SK-N-SH (cell line): ENCODE measurements around the gene KIF18B. TPM values are rescaled to one million over a fixed set of nuclear protein-coding genes. Genes with fewer than 3 reads are reported as not detected.
A peak's percentile ranks its signal among the peaks of the same experiment; 100 is the strongest.

Source experiments
- CTCF ChIA-PET: fragments of 300-600, 350-600 bp; formaldehyde crosslinking; extraction: SDS; loops from one replicate; lab custom pipeline; 2021; lab: Yijun Ruan, JAX
- POLR2A ChIA-PET: fragments of 350-600 bp; sonication (Branson Sonifier 250); formaldehyde crosslinking; extraction: SDS; loops from one replicate; lab custom pipeline; 2020; ENCODE audit warnings: antibody characterized with exemption, inconsistent platforms; lab: Yijun Ruan, JAX
- DNase-seq: peaks from one replicate; pipeline ENCODE4 v3.0.0; 2012
- H2AFZ ChIP-seq: fragments of 200-600 bp; sonication (generic); 2 replicates; pipeline ENCODE4 v1.8.1; 2016; ENCODE audit warnings: antibody characterized with exemption, mild to moderate bottlenecking, low read depth
- H3F3A ChIP-seq: fragments of 200-600 bp; sonication (generic); replicated peaks from 2 replicates; pipeline ENCODE3; 2016; ENCODE audit warnings: antibody characterized with exemption, mild to moderate bottlenecking; ENCODE audit not compliant: insufficient read depth
- H3K27ac ChIP-seq, 2 experiments: fragments of 200-500 bp in 1 of 2; fragments of 200-600 bp in 1 of 2; sonication (Bioruptor generic) in 1 of 2; sonication (generic), shearing (Covaris generic) in 1 of 2; 2 replicates each; pipeline versions ENCODE4 v1.5.1 to v1.6.1; 2014 to 2016; ENCODE audit warnings: low read depth in 2 of 2, inconsistent platforms in 1 of 2, low read length in 1 of 2, mild to moderate bottlenecking in 1 of 2, mixed read lengths in 1 of 2
- H3K27me3 ChIP-seq: fragments of 200-600 bp; sonication (generic), shearing (Covaris generic); 2 replicates; pipeline ENCODE4 v1.6.1; 2016; ENCODE audit warnings: mixed run types; ENCODE audit not compliant: insufficient read depth
- H3K36me3 ChIP-seq, 2 experiments: fragments of 200-500 bp in 1 of 2; fragments of 200-600 bp in 1 of 2; sonication (Bioruptor generic) in 1 of 2; sonication (generic) in 1 of 2; replicated peaks in 1 of 2; 2 replicates each; pipeline versions ENCODE3 to v1.5.1; 2014 to 2016; ENCODE audit warnings: low read length in 1 of 2, mild to moderate bottlenecking in 1 of 2; ENCODE audit not compliant: insufficient read depth in 2 of 2, control insufficient read depth in 1 of 2
- H3K4me1 ChIP-seq, 2 experiments: fragments of 200-500 bp in 1 of 2; fragments of 200-600 bp in 1 of 2; sonication (Bioruptor generic) in 1 of 2; sonication (generic), shearing (Covaris generic) in 1 of 2; 2 replicates each; pipeline versions ENCODE4 v1.5.1 to v1.6.1; 2014 to 2016; ENCODE audit warnings: low read depth in 1 of 2, low read length in 1 of 2, mixed run types in 1 of 2; ENCODE audit not compliant: insufficient read depth in 2 of 2, control insufficient read depth in 1 of 2
- H3K4me2 ChIP-seq: fragments of 200-600 bp; sonication (generic), shearing (Covaris generic); 2 replicates; pipeline ENCODE4 v1.6.1; 2017; ENCODE audit warnings: mixed run types
- H3K4me3 ChIP-seq, 2 experiments: fragments of 200-500 bp in 1 of 2; fragments of 200-600 bp in 1 of 2; sonication (Bioruptor generic) in 1 of 2; sonication (generic), shearing (Covaris generic) in 1 of 2; 2 replicates each; pipeline versions ENCODE4 v1.5.1 to v1.8.1; 2014 to 2016; ENCODE audit warnings: low read depth in 2 of 2, inconsistent platforms in 1 of 2, low read length in 1 of 2, mild to moderate bottlenecking in 1 of 2, mixed read lengths in 1 of 2, moderate library complexity in 1 of 2
- H3K79me2 ChIP-seq: fragments of 200-600 bp; sonication (generic); 2 replicates; pipeline ENCODE4 v1.8.1; 2017; ENCODE audit warnings: mild to moderate bottlenecking; ENCODE audit not compliant: insufficient read depth
- H3K9ac ChIP-seq: fragments of 200-600 bp; sonication (generic); 2 replicates; pipeline ENCODE4 v1.6.1; 2017; ENCODE audit warnings: mixed run types
- H3K9me2 ChIP-seq: fragments of 200-600 bp; sonication (generic); 2 replicates; pipeline ENCODE4 v1.6.1; 2017; ENCODE audit warnings: mixed run types
- H3K9me3 ChIP-seq: fragments of 200-600 bp; sonication (generic); 2 replicates; pipeline ENCODE4 v1.6.1; 2017; ENCODE audit warnings: mixed run types, mild to moderate bottlenecking, moderate library complexity
- H4K20me1 ChIP-seq: fragments of 200-600 bp; sonication (generic); 2 replicates; pipeline ENCODE4 v1.6.1; 2017; ENCODE audit warnings: mild to moderate bottlenecking, mixed run types; ENCODE audit not compliant: insufficient read depth
- CHD2 ChIP-seq: fragments of 150-350 bp; IDR thresholded peaks from 2 replicates; pipeline ENCODE4 v1.6.1; 2018; ENCODE audit warnings: low read length; ENCODE audit not compliant: partially characterized antibody
- CTCF ChIP-seq: fragments of 200-600 bp; sonication (generic); IDR thresholded peaks from 2 replicates; pipeline ENCODE4 v1.6.1; 2017; ENCODE audit warnings: antibody characterized with exemption, mild to moderate bottlenecking, moderate library complexity
- EP300 ChIP-seq, 2 experiments: IDR thresholded peaks; 2 replicates each; pipeline versions ENCODE4 v1.4.0 to v1.6.1; 2012; ENCODE audit warnings: borderline replicate concordance in 1 of 2, low read depth in 1 of 2, low read length in 1 of 2
- EZH2phosphoT487 ChIP-seq: fragments of 200-600 bp; sonication (generic); IDR thresholded peaks from 2 replicates; pipeline ENCODE4 v1.6.1; 2017; ENCODE audit warnings: low read depth, mixed run types, mild to moderate bottlenecking, antibody characterized with exemption, moderate library complexity, borderline replicate concordance
- FOXJ3 ChIP-seq: sonication (generic); formaldehyde crosslinking; IDR thresholded peaks from 2 replicates; pipeline ENCODE4 v1.5.1; 2020; ENCODE audit warnings: mild to moderate bottlenecking, missing genetic modification reagents
- FOXM1 ChIP-seq: IDR thresholded peaks from 2 replicates; pipeline ENCODE4 v1.4.0; 2012; ENCODE audit warnings: low read depth, mild to moderate bottlenecking
- IRF3 ChIP-seq: fragments of 150-350 bp; IDR thresholded peaks from 2 replicates; pipeline ENCODE4 v1.6.1; 2016; ENCODE audit warnings: mild to moderate bottlenecking, low read depth, low read length
- JUND ChIP-seq: IDR thresholded peaks from 2 replicates; pipeline ENCODE4 v1.4.0; 2012
- MAX ChIP-seq: IDR thresholded peaks from 2 replicates; pipeline ENCODE4 v1.4.0; 2012; ENCODE audit warnings: low read depth
- MXI1 ChIP-seq: IDR thresholded peaks from 2 replicates; pipeline ENCODE4 v1.6.1; 2012; ENCODE audit warnings: mild to moderate bottlenecking, low read depth, low read length, improper control_type of control experiment
- NFIC ChIP-seq: IDR thresholded peaks from 2 replicates; pipeline ENCODE4 v1.4.0; 2012; ENCODE audit warnings: borderline replicate concordance
- PBX3 ChIP-seq: IDR thresholded peaks from 2 replicates; pipeline ENCODE4; 2012
- POLR2AphosphoS5 ChIP-seq: IDR thresholded peaks from 2 replicates; pipeline ENCODE4 v1.6.1; 2012; ENCODE audit warnings: low read depth, low read length
- RAD21 ChIP-seq: IDR thresholded peaks from 2 replicates; pipeline ENCODE4 v1.6.1; 2012; ENCODE audit warnings: mild to moderate bottlenecking, low read length
- RCOR1 ChIP-seq: fragments of 150-350 bp; IDR thresholded peaks from 2 replicates; pipeline ENCODE4 v1.6.1; 2017; ENCODE audit warnings: antibody characterized with exemption, low read length
- RFX5 ChIP-seq: IDR thresholded peaks from 2 replicates; pipeline ENCODE4 v1.6.1; 2012; ENCODE audit warnings: mild to moderate bottlenecking, improper control_type of control experiment, low read length
- SIN3A ChIP-seq: IDR thresholded peaks from 2 replicates; pipeline ENCODE4 v1.6.1; 2012; ENCODE audit warnings: low read depth, mild to moderate bottlenecking, low read length, moderate library complexity, borderline replicate concordance
- SMC3 ChIP-seq: IDR thresholded peaks from 2 replicates; pipeline ENCODE4 v1.6.1; 2012; ENCODE audit warnings: low read depth, low read length, improper control_type of control experiment
- TAF1 ChIP-seq: IDR thresholded peaks from 2 replicates; pipeline ENCODE4 v1.6.1; 2012; ENCODE audit warnings: low read depth, mild to moderate bottlenecking, low read length, moderate library complexity, borderline replicate concordance
- TCF12 ChIP-seq: IDR thresholded peaks from 2 replicates; pipeline ENCODE4 v1.4.0; 2012
- TEAD4 ChIP-seq: IDR thresholded peaks from 2 replicates; pipeline ENCODE4 v1.4.0; 2012; ENCODE audit warnings: mild to moderate bottlenecking, borderline replicate concordance; ENCODE audit not compliant: insufficient read depth
- USF1 ChIP-seq: IDR thresholded peaks from 2 replicates; pipeline ENCODE4 v1.4.0; 2012; ENCODE audit warnings: low read depth, borderline replicate concordance
- WGBS: methylation state at CpG from one replicate; pipeline ENCODE4 v1.1.6; 2017; ENCODE audit warnings: low lambda C conversion rate; 5-methylcytosine and 5-hydroxymethylcytosine counted together
- polyA plus RNA-seq, 3 experiments: library from polyadenylated mRNA; depleted of rRNA; stranded (reverse); fragments of >200 nt; gene quantifications; 2 replicates each; pipeline ENCODE4 v1.2.3, GENCODE V29; 2012

Gene KIF18B
- polyA plus RNA-seq, 1 of the 3 experiments (the other 2 are of a cell fraction), result 14.7 TPM

GRCh38 chr17:44914698-44915271, 32.8 kb downstream of the KIF18B start:
- POLR2A ChIA-PET, result no interaction called here
- TF ChIP-seq CTCF (no peak), MXI1 (no peak), MAX (no peak), CHD2 (no peak), TAF1 (no peak), IRF3 (no peak), NFIC (no peak), SMC3 (no peak), POLR2AphosphoS5 (no peak), FOXM1 (no peak), TEAD4 (no peak)
- peak; percentile 22 for DNase-seq

GRCh38 chr17:44914148-44914547, 33.4 kb downstream of the KIF18B start:
- Histone ChIP-seq H3K4me1 (peaks cover 14 to 29% of the 10 kb centered on the region in 2 experiments; a peak in 3 of 4 replicates), H3K9ac (no peak overlapping the region), H3K27ac (no peak overlapping the region), H3K9me2 (no peaks in the 10 kb centered on the region), H3K4me2 (no peak overlapping the region), H3K79me2 (no peaks in the 10 kb centered on the region), H3K36me3 (no peaks in the 10 kb centered on the region), H3K4me3 (no peak overlapping the region), H2AFZ (no peak overlapping the region), H4K20me1 (no peaks in the 10 kb centered on the region), H3F3A (peaks cover 21% of the 10 kb centered on the region), H3K9me3 (no peaks in the 10 kb centered on the region), H3K27me3 (no peaks in the 10 kb centered on the region)
- ChIA-PET CTCF (interaction anchor here (1.1 to 7.3 kb wide), 4 partner anchors 107 to 221 kb away, joined by 3 to 79 read pairs (median 8); partner anchors contain the start of gene ACBD4), POLR2A (no interaction called here)
- no peak for DNase-seq
- TF ChIP-seq EP300 (IDR thresholded peaks at IDR 0.05; ENCODE audit: borderline replicate concordance in 1 of 2, low read depth in 1 of 2, low read length in 1 of 2) (no peak), PBX3 (no peak), USF1 (no peak), SIN3A (no peak), JUND (no peak), RAD21 (no peak), TAF1 (no peak), EZH2phosphoT487 (no peak), TCF12 (no peak), RFX5 (no peak), CHD2 (no peak), RCOR1 (no peak), MAX (no peak), MXI1 (no peak), FOXJ3 (CRISPR knock-in tag) (no peak), NFIC (no peak)
- 94% methylated on average over 4 of the region's 4 CpGs for WGBS

More at GRCh38 chr17:44914698-44915271, 32.8 kb downstream of the KIF18B start:
- Histone ChIP-seq H4K20me1 (no peaks in the 10 kb centered on the region), H3F3A (peaks cover 16% of the 10 kb centered on the region), H3K27ac (no peak overlapping the region), H3K9ac (no peak overlapping the region), H3K4me3 (no peak overlapping the region), H3K4me2 (no peak overlapping the region), H3K4me1 (peaks cover 17 to 28% of the 10 kb centered on the region in 2 experiments; a peak in 3 of 4 replicates), H2AFZ (no peak overlapping the region), H3K79me2 (no peaks in the 10 kb centered on the region), H3K27me3 (no peaks in the 10 kb centered on the region), H3K36me3 (no peaks in the 10 kb centered on the region), H3K9me2 (no peaks in the 10 kb centered on the region), H3K9me3 (no peaks in the 10 kb centered on the region)
- CTCF ChIA-PET, result interaction anchor here (1.1 to 7.3 kb wide), 3 partner anchors 106 to 184 kb away, joined by 3 to 79 read pairs (median 5); no protein-coding TSS in a partner anchor
- WGBS, result 83% methylated on average over 13 of the region's 19 CpGs
